Mucosa of descending colon (tissue), 3 donors: ENCODE data around the gene STS. TPM values are rescaled to one million over a fixed set of nuclear protein-coding genes. Genes with fewer than 3 reads are reported as not detected.

Source experiments
- ATAC-seq: fragments of 200-7000 bp; cut with Tn5 transposase; one replicate; pipeline ENCODE4 v1.9.1; 2020; ENCODE audit warnings: mild to moderate bottlenecking, moderate library complexity
- DNase-seq, 3 donors: peaks; one replicate each; pipeline ENCODE4 v3.0.0-alpha.2; 2020
- H3K36me3 ChIP-seq: fragments of 200-600 bp; one replicate; pipeline ENCODE4 v1.8.0; 2021; ENCODE audit warnings: low read depth, mild to moderate bottlenecking
- H3K4me1 ChIP-seq: fragments of 200-600 bp; one replicate; pipeline ENCODE4 v1.8.0; 2021; ENCODE audit warnings: low read depth, mild to moderate bottlenecking
- H3K4me3 ChIP-seq: fragments of 200-600 bp; one replicate; pipeline ENCODE4 v1.8.0; 2021; ENCODE audit warnings: mild to moderate bottlenecking
- H3K9me3 ChIP-seq: fragments of 200-600 bp; one replicate; pipeline ENCODE4 v1.8.0; 2021; ENCODE audit warnings: mild to moderate bottlenecking
- intact Hi-C, 2 donors: fragments of 100-400 bp; cut with DNase I in 1 of 2; cut with micrococcal nuclease in 1 of 2; formaldehyde crosslinking; loops; one replicate each; pipeline versions ENCODE4 v1.11.0 to v1.11.1; 2022; cut with DNase I, micrococcal nuclease
- total RNA-seq, 3 donors: library from RNA; stranded (reverse); fragmentation: NEBNext Ultra II Directional in 2 of 3; extraction: Animal tissue kit (Norgen Biotek cat#: 25700) in 2 of 3; gene quantifications; one replicate each; pipeline versions ENCODE4 v1.2.1 to v1.2.4, GENCODE V29; 2021 to 2023
- TF ChIP-seq, protein P1 (sequence below): fragments of 200-600 bp; IDR thresholded peaks from one replicate; pipeline ENCODE4 v1.8.0; 2022; ENCODE audit warnings: antibody characterized with exemption, mild to moderate bottlenecking
- donor health status: DM: no; HTN: no; CAD: no; lungs with moderate emphysema.
- donor health status: DM: no; HTN: no; CAD: no.
- donor health status: DM: no; HTN: yes; CAD: no.

STS gene
- total RNA-seq, 3 donors from 2014 or later: 8.1 to 19.3 (median 12.9) TPM

GRCh38 chrX:7155163-7155562 lies 7.7 kb downstream of the STS start:
- DNase-seq (no peak), ATAC-seq (no peak)
- intact Hi-C loops: no loop called here
- Histone ChIP-seq H3K9me3 (no peaks in the 10 kb centered on the region), H3K4me1 (no peaks in the 10 kb centered on the region), H3K36me3 (no peaks in the 10 kb centered on the region), H3K4me3 (no peak overlapping the region)
- TF ChIP-seq, protein P1, sequence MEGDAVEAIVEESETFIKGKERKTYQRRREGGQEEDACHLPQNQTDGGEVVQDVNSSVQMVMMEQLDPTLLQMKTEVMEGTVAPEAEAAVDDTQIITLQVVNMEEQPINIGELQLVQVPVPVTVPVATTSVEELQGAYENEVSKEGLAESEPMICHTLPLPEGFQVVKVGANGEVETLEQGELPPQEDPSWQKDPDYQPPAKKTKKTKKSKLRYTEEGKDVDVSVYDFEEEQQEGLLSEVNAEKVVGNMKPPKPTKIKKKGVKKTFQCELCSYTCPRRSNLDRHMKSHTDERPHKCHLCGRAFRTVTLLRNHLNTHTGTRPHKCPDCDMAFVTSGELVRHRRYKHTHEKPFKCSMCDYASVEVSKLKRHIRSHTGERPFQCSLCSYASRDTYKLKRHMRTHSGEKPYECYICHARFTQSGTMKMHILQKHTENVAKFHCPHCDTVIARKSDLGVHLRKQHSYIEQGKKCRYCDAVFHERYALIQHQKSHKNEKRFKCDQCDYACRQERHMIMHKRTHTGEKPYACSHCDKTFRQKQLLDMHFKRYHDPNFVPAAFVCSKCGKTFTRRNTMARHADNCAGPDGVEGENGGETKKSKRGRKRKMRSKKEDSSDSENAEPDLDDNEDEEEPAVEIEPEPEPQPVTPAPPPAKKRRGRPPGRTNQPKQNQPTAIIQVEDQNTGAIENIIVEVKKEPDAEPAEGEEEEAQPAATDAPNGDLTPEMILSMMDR: no peak

DNA sequence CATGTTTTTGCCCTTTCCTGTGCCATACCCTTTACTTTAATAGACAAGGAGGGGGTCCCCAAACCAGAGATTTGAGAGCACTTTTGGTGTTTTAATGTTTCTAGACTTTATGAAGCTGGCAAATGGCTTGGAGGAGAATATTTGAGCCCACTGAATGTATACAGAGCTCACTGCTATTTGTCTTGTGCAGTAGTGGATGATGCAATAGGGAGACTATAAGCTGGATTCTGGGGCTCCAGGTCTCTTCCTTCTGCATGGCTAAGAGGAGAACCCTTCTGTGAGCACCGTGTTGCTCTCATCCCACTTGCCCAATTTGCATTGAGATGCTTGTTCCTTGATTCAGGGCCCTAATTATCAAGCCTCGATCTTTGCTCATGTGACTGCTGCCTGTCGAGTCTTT lies 9.4 kb downstream of the STS start:
- Histone ChIP-seq H3K4me1 (no peaks in the 10 kb centered on the region), H3K4me3 (no peak overlapping the region), H3K36me3 (no peaks in the 10 kb centered on the region), H3K9me3 (no peaks in the 10 kb centered on the region)
- ATAC-seq: no peak
- DNase-seq: no peak
- TF ChIP-seq, protein P1: no peak
- intact Hi-C loops: no loop called here

DNA sequence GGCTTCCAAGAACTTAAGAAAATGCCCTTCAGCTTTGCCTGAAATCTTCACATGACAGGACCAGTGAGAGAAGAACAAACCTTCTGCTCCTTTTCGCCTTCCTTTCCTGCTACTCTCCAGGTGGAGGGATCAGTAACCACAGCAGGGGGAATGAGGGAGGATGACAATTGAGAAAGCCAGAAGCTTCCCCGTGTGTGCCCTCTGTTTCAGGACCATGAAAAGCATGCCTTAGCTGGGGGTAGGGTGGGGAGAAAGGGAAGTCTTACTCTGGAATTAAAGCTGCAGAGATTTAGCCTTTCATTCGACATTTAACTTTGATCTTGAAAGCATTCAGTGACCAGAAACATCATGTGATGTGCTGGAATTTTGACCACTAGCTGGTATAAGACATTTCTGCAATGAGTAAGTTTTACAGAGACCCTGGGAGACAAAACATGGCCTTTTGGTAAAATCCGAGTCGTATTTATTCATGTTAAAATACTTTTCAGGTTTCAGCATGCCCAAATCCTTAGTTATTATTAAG lies 11.0 kb downstream of the STS start:
- ATAC-seq: no peak

GRCh38 chrX:7159149-7159861 lies 11.8 kb downstream of the STS start:
- TF ChIP-seq, protein P1: no peak
- no peak overlapping the region for H3K4me3 ChIP-seq
- intact Hi-C loops: no loop called here
- H3K9me3 ChIP-seq: no peaks in the 10 kb centered on the region
- no peaks in the 10 kb centered on the region for H3K4me1 ChIP-seq
- no peaks in the 10 kb centered on the region for H3K36me3 ChIP-seq
- DNase-seq: no peak
- ATAC-seq: peak; percentile 92

More for the DNA sequence above, 11.0 kb downstream of the STS start:
- intact Hi-C loops: no loop called here
- Histone ChIP-seq H3K9me3 (no peaks in the 10 kb centered on the region), H3K36me3 (no peaks in the 10 kb centered on the region), H3K4me3 (no peak overlapping the region), H3K4me1 (no peaks in the 10 kb centered on the region)
- DNase-seq: no peak
- TF ChIP-seq, protein P1: no peak

GRCh38 chrX:7163146-7163677 lies 15.7 kb downstream of the STS start:
- no peaks in the 10 kb centered on the region for H3K9me3 ChIP-seq
- DNase-seq (no peak), ATAC-seq (no peak)
- intact Hi-C loops: no loop called here
- no peaks in the 10 kb centered on the region for H3K4me1 ChIP-seq
- no peaks in the 10 kb centered on the region for H3K36me3 ChIP-seq
- TF ChIP-seq, protein P1: no peak
- H3K4me3 ChIP-seq: no peak overlapping the region
